Measurements from ENCODE around the gene CMTM1. TPM values are rescaled to one million over a fixed set of nuclear protein-coding genes. Genes with fewer than 3 reads are reported as not detected.
A peak's percentile ranks its signal among the peaks of the same experiment; 100 is the strongest.

The CMTM1 gene
- total RNA-seq, 1 donor from 2014 or later: 8.8 TPM

DNA sequence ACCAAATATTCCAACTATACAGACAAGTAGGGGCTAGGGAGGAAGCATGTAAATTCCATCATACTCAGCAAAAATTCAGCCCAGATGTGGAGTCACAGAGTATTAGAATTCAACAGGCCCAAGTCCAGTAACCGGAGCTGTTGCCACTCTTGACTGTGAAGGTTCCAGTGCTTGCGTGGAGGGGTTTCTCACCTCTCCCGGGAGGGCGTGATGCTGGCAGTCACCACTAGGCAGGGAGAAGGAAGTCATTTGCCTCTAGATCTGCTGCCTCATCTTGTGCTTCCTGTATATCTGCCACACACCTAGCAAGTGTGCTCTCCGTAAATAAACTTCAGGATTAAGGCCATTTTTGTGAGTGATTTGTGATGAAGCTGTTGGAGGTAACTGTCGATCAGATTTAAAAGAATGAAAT, 14.9 kb upstream of the CMTM1 start:
- Mint-ChIP-seq H3K4me3 (ENCODE audit: low read depth) (peak overlapping the region; percentile 79), H3K4me1 (ENCODE audit: low read depth) (peaks cover 23% of the 10 kb centered on the region), H3K27ac (peak overlapping the region; percentile 33), H3K9me3 (ENCODE audit: low read depth) (no peaks in the 10 kb centered on the region), H3K36me3 (ENCODE audit: insufficient read depth) (peaks cover 9% of the 10 kb centered on the region), H3K27me3 (no peaks in the 10 kb centered on the region)
- DNase-seq (ENCODE audit: low spot score, unreplicated experiment): no peak
- TF ChIP-seq, protein P1, sequence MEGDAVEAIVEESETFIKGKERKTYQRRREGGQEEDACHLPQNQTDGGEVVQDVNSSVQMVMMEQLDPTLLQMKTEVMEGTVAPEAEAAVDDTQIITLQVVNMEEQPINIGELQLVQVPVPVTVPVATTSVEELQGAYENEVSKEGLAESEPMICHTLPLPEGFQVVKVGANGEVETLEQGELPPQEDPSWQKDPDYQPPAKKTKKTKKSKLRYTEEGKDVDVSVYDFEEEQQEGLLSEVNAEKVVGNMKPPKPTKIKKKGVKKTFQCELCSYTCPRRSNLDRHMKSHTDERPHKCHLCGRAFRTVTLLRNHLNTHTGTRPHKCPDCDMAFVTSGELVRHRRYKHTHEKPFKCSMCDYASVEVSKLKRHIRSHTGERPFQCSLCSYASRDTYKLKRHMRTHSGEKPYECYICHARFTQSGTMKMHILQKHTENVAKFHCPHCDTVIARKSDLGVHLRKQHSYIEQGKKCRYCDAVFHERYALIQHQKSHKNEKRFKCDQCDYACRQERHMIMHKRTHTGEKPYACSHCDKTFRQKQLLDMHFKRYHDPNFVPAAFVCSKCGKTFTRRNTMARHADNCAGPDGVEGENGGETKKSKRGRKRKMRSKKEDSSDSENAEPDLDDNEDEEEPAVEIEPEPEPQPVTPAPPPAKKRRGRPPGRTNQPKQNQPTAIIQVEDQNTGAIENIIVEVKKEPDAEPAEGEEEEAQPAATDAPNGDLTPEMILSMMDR (IDR thresholded peaks at IDR 0.05; ENCODE audit: unreplicated experiment): peak; percentile 40

DNA sequence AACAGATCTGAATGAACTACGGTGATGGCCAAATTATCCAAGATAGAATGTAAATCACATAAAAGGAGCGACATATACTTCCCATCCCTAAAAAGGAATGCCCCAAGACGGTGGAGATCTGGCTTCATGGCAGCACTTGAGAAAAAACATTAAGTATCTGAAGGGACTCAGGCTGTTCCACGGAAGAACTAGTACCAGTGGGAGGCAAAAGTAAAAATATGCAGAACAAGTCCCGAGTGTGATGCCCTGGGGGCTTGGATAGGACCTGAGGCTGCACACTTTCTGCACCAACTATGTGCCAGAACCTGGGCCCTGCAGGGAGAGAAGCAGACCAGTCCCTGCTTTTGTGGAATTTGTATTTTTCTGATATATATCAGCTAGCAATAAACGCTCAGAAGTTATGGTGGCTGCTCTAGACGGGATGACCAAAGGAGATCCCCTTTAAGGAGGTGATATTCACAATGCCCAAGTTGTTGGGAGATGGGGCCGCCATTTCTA, 14.4 kb upstream of the CMTM1 start:
- DNase-seq (ENCODE audit: low spot score, unreplicated experiment): no peak
- TF ChIP-seq, protein P1 (IDR thresholded peaks at IDR 0.05; ENCODE audit: unreplicated experiment): no peak
- Mint-ChIP-seq H3K4me3 (ENCODE audit: low read depth) (peak overlapping the region; percentile 79), H3K9me3 (ENCODE audit: low read depth) (no peaks in the 10 kb centered on the region), H3K4me1 (ENCODE audit: low read depth) (peaks cover 23% of the 10 kb centered on the region), H3K36me3 (ENCODE audit: insufficient read depth) (peaks cover 8% of the 10 kb centered on the region), H3K27ac (peak overlapping the region; percentile 94), H3K27me3 (no peaks in the 10 kb centered on the region)

DNA sequence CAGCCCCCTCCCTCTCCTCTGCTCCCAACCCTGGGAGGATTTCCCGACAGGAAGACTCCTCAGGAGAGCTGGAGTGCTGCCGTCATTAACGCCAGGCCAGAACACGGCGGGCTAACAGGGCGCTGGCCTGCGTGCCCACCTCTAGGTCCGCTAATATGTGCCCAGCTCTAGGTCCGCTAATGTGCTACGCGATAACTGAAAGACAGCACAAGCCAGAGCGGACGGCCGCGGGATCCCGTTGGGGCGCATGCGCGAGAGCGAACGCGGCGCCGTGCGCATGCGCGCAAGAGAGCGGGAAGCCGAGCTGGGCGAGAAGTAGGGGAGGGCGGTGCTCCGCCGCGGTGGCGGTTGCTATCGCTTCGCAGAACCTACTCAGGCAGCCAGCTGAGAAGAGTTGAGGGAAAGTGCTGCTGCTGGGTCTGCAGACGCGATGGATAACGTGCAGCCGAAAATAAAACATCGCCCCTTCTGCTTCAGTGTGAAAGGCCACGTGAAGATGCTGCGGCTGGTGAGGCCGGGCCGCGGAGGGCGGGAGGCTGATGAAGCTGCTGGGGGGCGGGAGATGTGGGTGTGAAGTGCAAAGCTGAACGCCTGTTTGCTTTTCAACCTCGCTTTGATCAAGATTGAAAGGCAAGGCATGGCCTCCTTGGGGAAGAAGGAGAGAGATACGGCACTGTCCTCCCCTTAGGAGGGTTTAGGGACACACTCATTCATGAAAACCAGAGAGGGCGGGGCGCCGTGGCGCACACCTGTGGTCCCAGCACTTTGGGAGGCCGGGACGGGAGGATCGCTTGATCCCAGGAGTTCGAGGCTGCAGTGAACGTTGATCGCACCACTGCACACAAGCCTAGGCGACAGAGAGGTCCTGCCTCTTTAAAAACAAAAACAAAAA, 13.7 kb upstream of the CMTM1 start, which contains the start of gene CKLF:
Gene CKLF (plus strand): TSS at position 291 of the 892 bp plus-strand sequence. CDS start 140 bp downstream, at position 431.
- Mint-ChIP-seq H3K27me3 (no peaks in the 10 kb centered on the region), H3K4me1 (ENCODE audit: low read depth) (peaks cover 23% of the 10 kb centered on the region), H3K9me3 (ENCODE audit: low read depth) (no peaks in the 10 kb centered on the region), H3K4me3 (ENCODE audit: low read depth) (peak within 1 kb of the TSS; percentile 79), H3K27ac (peak within 1 kb of the TSS; percentile 94), H3K36me3 (ENCODE audit: insufficient read depth) (peaks cover 10% of the 10 kb centered on the region)
- peak; percentile 85 for DNase-seq (ENCODE audit: low spot score, unreplicated experiment)
- TF ChIP-seq, protein P1 (IDR thresholded peaks at IDR 0.05; ENCODE audit: unreplicated experiment): no peak

DNA sequence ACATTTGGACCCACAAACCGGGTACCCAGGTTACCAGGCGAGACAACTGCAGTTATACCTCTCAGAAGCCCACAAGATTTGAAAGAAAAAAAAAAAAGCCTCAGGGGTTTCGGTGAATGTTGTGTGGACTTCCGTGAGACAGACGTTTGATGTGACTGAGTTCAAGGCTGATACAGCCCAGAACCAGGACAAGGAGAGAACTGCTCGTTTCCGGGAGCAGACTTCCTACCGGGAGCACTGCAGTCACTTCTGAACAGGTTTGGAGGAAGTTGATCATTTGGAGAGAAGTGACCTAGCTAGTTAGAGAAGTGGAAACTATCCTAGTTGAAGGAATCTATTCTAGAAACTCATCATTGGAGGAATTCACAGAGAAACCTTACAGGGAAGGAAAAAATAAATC, 13.0 kb upstream of the CMTM1 start:
- no peaks in the 10 kb centered on the region for H3K9me3 Mint-ChIP-seq (ENCODE audit: low read depth)
- DNase-seq (ENCODE audit: low spot score, unreplicated experiment): no peak
- peak overlapping the region; percentile 62 for H3K27ac Mint-ChIP-seq
- TF ChIP-seq, protein P1 (IDR thresholded peaks at IDR 0.05; ENCODE audit: unreplicated experiment): no peak
- peaks cover 22% of the 10 kb centered on the region for H3K4me1 Mint-ChIP-seq (ENCODE audit: low read depth)
- H3K36me3 Mint-ChIP-seq (ENCODE audit: insufficient read depth): peaks cover 8% of the 10 kb centered on the region
- H3K4me3 Mint-ChIP-seq (ENCODE audit: low read depth): peak overlapping the region; percentile 79
- no peaks in the 10 kb centered on the region for H3K27me3 Mint-ChIP-seq

DNA sequence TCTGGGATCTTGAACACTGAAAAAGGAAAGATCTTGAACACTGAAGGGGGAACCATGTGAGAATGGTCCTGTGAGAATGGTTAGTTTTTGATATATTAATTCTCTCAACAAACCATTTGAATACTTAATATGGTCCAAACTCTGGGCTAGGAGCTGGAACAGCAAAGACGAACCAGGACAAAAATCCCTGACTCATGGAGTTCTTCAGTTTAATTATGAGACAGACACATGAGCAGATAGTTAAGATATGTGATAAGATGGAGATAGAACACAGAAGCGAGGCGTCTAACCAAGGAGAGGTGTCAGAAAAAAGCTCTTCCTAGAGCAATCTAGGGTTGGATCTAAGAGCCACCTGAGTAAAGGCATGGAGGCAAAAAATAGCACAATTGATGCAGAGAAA, 12.2 kb upstream of the CMTM1 start:
- Mint-ChIP-seq H3K9me3 (ENCODE audit: low read depth) (no peaks in the 10 kb centered on the region), H3K27me3 (no peaks in the 10 kb centered on the region), H3K4me1 (ENCODE audit: low read depth) (peaks cover 16% of the 10 kb centered on the region), H3K36me3 (ENCODE audit: insufficient read depth) (peaks cover 10% of the 10 kb centered on the region), H3K4me3 (ENCODE audit: low read depth) (no peak overlapping the region), H3K27ac (no peak overlapping the region)
- TF ChIP-seq, protein P1 (IDR thresholded peaks at IDR 0.05; ENCODE audit: unreplicated experiment): no peak
- DNase-seq (ENCODE audit: low spot score, unreplicated experiment): no peak
